ENCODE results near the gene GPR18.
"Not testable (repeated sequence)": the region's sequence is repeated elsewhere in the genome, so short reads cannot be mapped to it uniquely, and the experiment has no call there.

Gene GPR18

GRCh38 chr13:99227909-99228688, 30.1 kb downstream of the GPR18 start:
- no peak for DNase-seq

- no peak for DNase-seq
Observed at GRCh38 chr13:99227331-99227900, 30.8 kb downstream of the GPR18 start.

- DNase-seq: no peak
Observed at GRCh38 chr13:99226513-99226912, 31.7 kb downstream of the GPR18 start.

- no peak for DNase-seq
Observed at GRCh38 chr13:99225078-99225477, 33.1 kb downstream of the GPR18 start.

GRCh38 chr13:99224021-99224420, 34.2 kb downstream of the GPR18 start:
- no peak for DNase-seq

GRCh38 chr13:99223587-99223986, 34.6 kb downstream of the GPR18 start:
- no peak for DNase-seq

GRCh38 chr13:99221567-99222239, 36.5 kb downstream of the GPR18 start:
- no peak for DNase-seq

GRCh38 chr13:99220199-99220935, 37.8 kb downstream of the GPR18 start:
- DNase-seq: no peak

GRCh38 chr13:99218969-99219368, 39.2 kb downstream of the GPR18 start:
- DNase-seq: no peak

- no peak for DNase-seq
Observed at GRCh38 chr13:99218545-99218944, 39.6 kb downstream of the GPR18 start.

- no peak for DNase-seq
Observed at GRCh38 chr13:99218126-99218525, 40.1 kb downstream of the GPR18 start.

- DNase-seq: no peak
Observed at GRCh38 chr13:99217461-99218110, 40.6 kb downstream of the GPR18 start.

GRCh38 chr13:99215184-99215830, 42.9 kb downstream of the GPR18 start:
- DNase-seq: no peak

- DNase-seq: no peak
Observed at GRCh38 chr13:99214731-99215130, 43.4 kb downstream of the GPR18 start.

GRCh38 chr13:99214232-99214631, 43.9 kb downstream of the GPR18 start:
- DNase-seq: no peak

- DNase-seq: no peak
Observed at GRCh38 chr13:99211421-99212035, 46.7 kb downstream of the GPR18 start.

- DNase-seq: not testable (repeated sequence)
Observed at GRCh38 chr13:99210627-99211026, 47.6 kb downstream of the GPR18 start.

- no peak for DNase-seq
Observed at GRCh38 chr13:99208845-99209527, 49.2 kb downstream of the GPR18 start.

GRCh38 chr13:99208185-99208584, 50.0 kb downstream of the GPR18 start:
- no peak for DNase-seq

- no peak for DNase-seq
Observed at GRCh38 chr13:99207511-99207910, 50.7 kb downstream of the GPR18 start.

GRCh38 chr13:99206873-99207272, 51.3 kb downstream of the GPR18 start:
- no peak for DNase-seq

Data from NCI-H2107 (cell line).